ENCODE results near the gene CLOCK.

CLOCK gene

GRCh38 chr4:55409468-55410171 lies 137.1 kb downstream of the CLOCK start:
- DNase-seq, result no peak

GRCh38 chr4:55407764-55408163 lies 138.9 kb downstream of the CLOCK start:
- DNase-seq, result no peak

GRCh38 chr4:55407119-55407518 lies 139.6 kb downstream of the CLOCK start:
- no peak for DNase-seq

- no peak for DNase-seq
These were observed 140.2 kb downstream of the CLOCK start for GRCh38 chr4:55406545-55406944.

GRCh38 chr4:55405073-55405472 lies 141.6 kb downstream of the CLOCK start:
- DNase-seq, result no peak

- no peak for DNase-seq
These were observed 147.1 kb downstream of the CLOCK start for GRCh38 chr4:55399581-55399980.

GRCh38 chr4:55398966-55399365 lies 147.7 kb downstream of the CLOCK start:
- DNase-seq, result no peak

GRCh38 chr4:55398461-55398860 lies 148.2 kb downstream of the CLOCK start:
- DNase-seq, result no peak

- DNase-seq, result no peak
These were observed 149.0 kb downstream of the CLOCK start for GRCh38 chr4:55397520-55398321.

GRCh38 chr4:55397126-55397436 lies 149.6 kb downstream of the CLOCK start:
- DNase-seq, result no peak

- DNase-seq, result no peak
These were observed 150.2 kb downstream of the CLOCK start for GRCh38 chr4:55396308-55397125.

GRCh38 chr4:55395529-55396307 lies 151.0 kb downstream of the CLOCK start, which contains the start of gene TMEM165:
Gene TMEM165, plus strand, starts transcription at chr4:55395957. Its CDS starts 233 bp downstream, at chr4:55396190.
- peak; percentile 88 for DNase-seq

GRCh38 chr4:55395218-55395528 lies 151.5 kb downstream of the CLOCK start:
- DNase-seq, result no peak

- DNase-seq, result no peak
These were observed 153.0 kb downstream of the CLOCK start for GRCh38 chr4:55393461-55394320.

- no peak for DNase-seq
These were observed 159.9 kb downstream of the CLOCK start for GRCh38 chr4:55386840-55387239.

- peak; percentile 37 for DNase-seq
These were observed 160.6 kb downstream of the CLOCK start for GRCh38 chr4:55386073-55386472.

GRCh38 chr4:55385201-55385649 lies 161.5 kb downstream of the CLOCK start:
- DNase-seq, result no peak

GRCh38 chr4:55382488-55383003 lies 164.2 kb downstream of the CLOCK start:
- DNase-seq, result no peak

GRCh38 chr4:55381502-55381901 lies 165.2 kb downstream of the CLOCK start:
- DNase-seq, result no peak

- no peak for DNase-seq
These were observed 166.1 kb downstream of the CLOCK start for GRCh38 chr4:55380576-55380975.

GRCh38 chr4:55378617-55379467 lies 167.9 kb downstream of the CLOCK start:
- no peak for DNase-seq

All from CD4-positive, alpha-beta T cell treated with Interleukin-21 for 1 hour (primary cell).